ENCODE data around the gene RABGAP1. TPM values are rescaled to one million over a fixed set of nuclear protein-coding genes. Genes with fewer than 3 reads are reported as not detected.
A peak's percentile ranks its signal among the peaks of the same experiment; 100 is the strongest.

RABGAP1 gene
- total RNA-seq, 1 donor from 2014 or later, result 58.1 TPM

DNA sequence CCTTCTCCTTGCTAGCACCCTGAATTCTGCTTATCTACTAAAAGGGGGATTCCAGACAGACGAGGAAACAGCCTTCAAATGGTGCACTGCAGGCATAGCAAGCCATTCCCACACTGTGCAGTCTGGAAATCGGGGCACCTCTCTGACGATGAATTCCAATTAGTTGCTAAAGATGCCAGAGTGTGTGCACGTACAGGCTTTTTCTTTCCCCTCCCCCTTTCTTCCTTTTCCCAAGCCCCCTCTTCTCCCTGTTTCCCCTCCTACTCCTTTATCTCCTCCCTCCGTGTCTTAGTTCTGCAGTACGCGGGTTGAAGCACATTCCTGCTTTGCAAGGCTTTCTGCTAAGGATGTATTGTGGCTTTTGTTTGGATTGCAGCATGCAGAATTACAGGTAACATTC is 92.5 kb downstream of the RABGAP1 start, which contains the start of gene GPR21:
GPR21 (plus strand) TSS at position 316 of the 400 bp plus-strand sequence. CDS start 900 bp downstream, outside the sequence.
- no peak for ATAC-seq (ENCODE audit: low read depth)
- Mint-ChIP-seq H3K9me3 (no peaks in the 10 kb centered on the region), H3K36me3 (ENCODE audit: low read depth) (peaks cover 42% of the 10 kb centered on the region), H3K4me3 (no peak within 1 kb of the TSS), H3K27ac (no peak within 1 kb of the TSS), H3K27me3 (no peaks in the 10 kb centered on the region), H3K4me1 (peaks cover 24% of the 10 kb centered on the region)
- CTCF ChIA-PET, result interaction anchor here (1.0 kb wide), 1 partner anchor 316 kb away, joined by 3 read pairs; no protein-coding TSS in a partner anchor
- no peak for DNase-seq
- TF ChIP-seq, protein P1, sequence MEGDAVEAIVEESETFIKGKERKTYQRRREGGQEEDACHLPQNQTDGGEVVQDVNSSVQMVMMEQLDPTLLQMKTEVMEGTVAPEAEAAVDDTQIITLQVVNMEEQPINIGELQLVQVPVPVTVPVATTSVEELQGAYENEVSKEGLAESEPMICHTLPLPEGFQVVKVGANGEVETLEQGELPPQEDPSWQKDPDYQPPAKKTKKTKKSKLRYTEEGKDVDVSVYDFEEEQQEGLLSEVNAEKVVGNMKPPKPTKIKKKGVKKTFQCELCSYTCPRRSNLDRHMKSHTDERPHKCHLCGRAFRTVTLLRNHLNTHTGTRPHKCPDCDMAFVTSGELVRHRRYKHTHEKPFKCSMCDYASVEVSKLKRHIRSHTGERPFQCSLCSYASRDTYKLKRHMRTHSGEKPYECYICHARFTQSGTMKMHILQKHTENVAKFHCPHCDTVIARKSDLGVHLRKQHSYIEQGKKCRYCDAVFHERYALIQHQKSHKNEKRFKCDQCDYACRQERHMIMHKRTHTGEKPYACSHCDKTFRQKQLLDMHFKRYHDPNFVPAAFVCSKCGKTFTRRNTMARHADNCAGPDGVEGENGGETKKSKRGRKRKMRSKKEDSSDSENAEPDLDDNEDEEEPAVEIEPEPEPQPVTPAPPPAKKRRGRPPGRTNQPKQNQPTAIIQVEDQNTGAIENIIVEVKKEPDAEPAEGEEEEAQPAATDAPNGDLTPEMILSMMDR (IDR thresholded peaks at IDR 0.05), result no peak
- intact Hi-C loops (cut with micrococcal nuclease), result no loop called here
- POLR2A ChIA-PET, result no interaction called here

DNA sequence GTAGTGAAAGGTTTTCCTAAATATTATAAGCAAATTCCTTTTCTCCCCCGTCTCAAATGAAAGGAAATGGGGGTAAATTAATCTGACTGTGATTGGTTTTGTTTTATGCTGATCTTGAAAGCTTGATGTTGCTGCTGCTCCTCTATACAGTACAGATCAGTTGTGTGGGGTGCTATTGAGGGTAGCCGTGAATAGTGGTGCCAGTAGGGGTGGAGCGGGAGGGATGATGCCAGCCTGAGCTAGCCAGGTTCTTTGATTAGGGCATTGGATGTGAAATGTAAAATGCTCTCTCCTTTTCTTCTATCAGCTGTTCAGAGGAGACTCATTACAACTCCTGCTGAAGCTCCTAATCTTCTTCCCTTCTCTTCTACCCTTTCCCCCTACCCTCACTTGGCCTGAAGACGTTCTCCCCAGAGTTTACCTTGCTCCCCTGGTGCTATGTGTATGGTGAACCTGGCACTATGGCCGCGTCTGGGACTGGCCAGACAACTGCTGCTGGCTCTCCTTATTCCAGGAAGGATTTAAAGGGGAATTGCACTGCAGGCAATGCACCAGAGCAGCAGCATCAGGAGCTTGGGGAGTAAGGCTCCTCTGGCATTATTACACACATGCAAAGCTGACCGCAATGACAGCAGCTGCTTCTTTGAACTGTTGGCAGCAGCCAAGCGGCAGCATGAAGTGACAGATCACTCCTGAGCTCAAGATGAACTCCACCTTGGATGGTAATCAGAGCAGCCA is 93.2 kb downstream of the RABGAP1 start:
- peak; percentile 42 for ATAC-seq (ENCODE audit: low read depth)
- intact Hi-C loops (cut with micrococcal nuclease), result no loop called here
- H3K36me3 Mint-ChIP-seq (ENCODE audit: low read depth), result peaks cover 40% of the 10 kb centered on the region
- TF ChIP-seq, protein P1 (IDR thresholded peaks at IDR 0.05), result no peak
- no peak overlapping the region for H3K4me3 Mint-ChIP-seq
- CTCF ChIA-PET, result interaction anchor here (1.0 kb wide), 1 partner anchor 316 kb away, joined by 3 read pairs; no protein-coding TSS in a partner anchor
- H3K9me3 Mint-ChIP-seq, result no peaks in the 10 kb centered on the region
- POLR2A ChIA-PET, result interaction anchor here (0.5 to 1.4 kb wide), 2 partner anchors 102 to 207 kb away, joined by 3 read pairs; partner anchors contain the start of gene ZBTB26
- no peaks in the 10 kb centered on the region for H3K27me3 Mint-ChIP-seq
- no peak for DNase-seq
- H3K27ac Mint-ChIP-seq, result no peak overlapping the region
- peaks cover 23% of the 10 kb centered on the region for H3K4me1 Mint-ChIP-seq

DNA sequence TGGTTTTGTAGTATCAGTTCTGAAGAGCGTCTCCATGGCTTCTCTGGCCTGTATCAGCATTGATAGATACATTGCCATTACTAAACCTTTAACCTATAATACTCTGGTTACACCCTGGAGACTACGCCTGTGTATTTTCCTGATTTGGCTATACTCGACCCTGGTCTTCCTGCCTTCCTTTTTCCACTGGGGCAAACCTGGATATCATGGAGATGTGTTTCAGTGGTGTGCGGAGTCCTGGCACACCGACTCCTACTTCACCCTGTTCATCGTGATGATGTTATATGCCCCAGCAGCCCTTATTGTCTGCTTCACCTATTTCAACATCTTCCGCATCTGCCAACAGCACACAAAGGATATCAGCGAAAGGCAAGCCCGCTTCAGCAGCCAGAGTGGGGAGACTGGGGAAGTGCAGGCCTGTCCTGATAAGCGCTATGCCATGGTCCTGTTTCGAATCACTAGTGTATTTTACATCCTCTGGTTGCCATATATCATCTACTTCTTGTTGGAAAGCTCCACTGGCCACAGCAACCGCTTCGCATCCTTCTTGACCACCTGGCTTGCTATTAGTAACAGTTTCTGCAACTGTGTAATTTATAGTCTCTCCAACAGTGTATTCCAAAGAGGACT is 94.2 kb downstream of the RABGAP1 start:
- TF ChIP-seq, protein P1 (IDR thresholded peaks at IDR 0.05), result no peak
- no peak for DNase-seq
- Mint-ChIP-seq H3K9me3 (no peaks in the 10 kb centered on the region), H3K4me3 (no peak overlapping the region), H3K27me3 (no peaks in the 10 kb centered on the region), H3K36me3 (ENCODE audit: low read depth) (peaks cover 37% of the 10 kb centered on the region), H3K27ac (no peak overlapping the region), H3K4me1 (peaks cover 23% of the 10 kb centered on the region)
- CTCF ChIA-PET, result no interaction called here
- intact Hi-C loops (cut with micrococcal nuclease), result no loop called here
- POLR2A ChIA-PET, result interaction anchor here (0.5 to 1.4 kb wide), 2 partner anchors 103 to 206 kb away, joined by 3 read pairs; partner anchors contain the start of gene ZBTB26
- no peak for ATAC-seq (ENCODE audit: low read depth)

DNA sequence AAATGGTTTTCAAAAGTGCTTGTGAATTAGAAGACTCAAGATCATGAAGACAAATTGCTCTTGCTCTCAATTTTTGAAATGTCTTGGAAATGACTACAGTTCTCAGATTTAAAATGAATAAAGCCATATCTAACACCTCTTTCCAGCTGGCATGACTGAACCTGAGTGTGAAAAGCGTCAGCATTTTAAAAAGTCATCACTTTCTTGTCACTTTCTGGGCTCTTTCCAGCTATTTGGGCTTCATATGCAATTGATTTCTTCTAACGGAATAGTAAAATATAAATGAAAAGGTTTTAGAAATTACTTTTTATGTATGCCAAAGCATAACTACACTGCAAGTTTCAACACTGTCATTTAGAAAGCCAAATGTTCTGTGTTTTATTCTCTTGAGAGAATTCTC is 95.0 kb downstream of the RABGAP1 start:
- CTCF ChIA-PET, result no interaction called here

More for the DNA sequence above, 95.0 kb downstream of the RABGAP1 start:
- Mint-ChIP-seq H3K27me3 (no peaks in the 10 kb centered on the region), H3K4me3 (no peak overlapping the region), H3K4me1 (peaks cover 23% of the 10 kb centered on the region), H3K9me3 (no peaks in the 10 kb centered on the region), H3K36me3 (ENCODE audit: low read depth) (peaks cover 38% of the 10 kb centered on the region), H3K27ac (no peak overlapping the region)
- POLR2A ChIA-PET, result no interaction called here
- TF ChIP-seq, protein P1 (IDR thresholded peaks at IDR 0.05), result no peak
- intact Hi-C loops (cut with micrococcal nuclease), result no loop called here
- ATAC-seq (ENCODE audit: low read depth), result no peak
- no peak for DNase-seq
